IMR-90 (cell line): ENCODE data around the gene TM4SF18. TPM values are rescaled to one million over a fixed set of nuclear protein-coding genes. Genes with fewer than 3 reads are reported as not detected.

ENCODE experiments used
- ATAC-seq: fragments of 200-7000 bp; cut with Tn5 transposase; 2 replicates; pipeline ENCODE4 v1.9.1; 2020; ENCODE audit warnings: low read depth, mild to moderate bottlenecking, moderate library complexity
- BruUV-seq: library from RNA; stranded (reverse); fragments of 400-500 nt; replicated peaks from 2 replicates; lab custom pipeline; 2021; lab: Mats Ljungman, UMichigan
- CTCF ChIA-PET: fragments of 300-600 bp; formaldehyde crosslinking; extraction: SDS; loops from one replicate; lab custom pipeline; 2021; ENCODE audit warnings: antibody characterized with exemption; lab: Yijun Ruan, JAX
- POLR2A ChIA-PET: fragments of 300-600 bp; sonication (Branson Sonifier 250); formaldehyde crosslinking; loops from one replicate; lab custom pipeline; 2022; ENCODE audit warnings: antibody characterized with exemption; ENCODE audit not compliant: unreplicated experiment; lab: Charles Lee
- DNase-seq: peaks from one replicate; pipeline ENCODE4 v3.0.0; 2013
- H2AFZ ChIP-seq: replicated peaks from 2 replicates; pipeline ENCODE3; 2013; ENCODE audit warnings: low read length, mild to moderate bottlenecking; ENCODE audit not compliant: poor library complexity
- H2AK5ac ChIP-seq: 2 replicates; pipeline ENCODE4 v1.6.1; 2013; ENCODE audit warnings: low read depth, low read length, inconsistent platforms
- H2AK9ac ChIP-seq: replicated peaks from 2 replicates; pipeline ENCODE3; 2013; ENCODE audit warnings: mild to moderate bottlenecking, low read depth, low read length, moderate library complexity; ENCODE audit not compliant: poor library complexity
- H2BK120ac ChIP-seq: 2 replicates; pipeline ENCODE4 v1.6.1; 2013; ENCODE audit warnings: low read depth, low read length, inconsistent platforms
- H2BK15ac ChIP-seq: 3 replicates; pipeline ENCODE4 v1.6.1; 2013; ENCODE audit warnings: low read depth, low read length, inconsistent platforms
- H2BK20ac ChIP-seq: 2 replicates; pipeline ENCODE4 v1.6.1; 2013; ENCODE audit warnings: low read depth, mild to moderate bottlenecking, inconsistent platforms, low read length, moderate library complexity
- H2BK5ac ChIP-seq: 2 replicates; pipeline ENCODE4 v1.6.1; 2013; ENCODE audit warnings: mild to moderate bottlenecking, low read depth, low read length, inconsistent platforms; ENCODE audit not compliant: poor library complexity, severe bottlenecking
- H3K14ac ChIP-seq: replicated peaks from 2 replicates; pipeline ENCODE4 v1.6.1; 2013; ENCODE audit warnings: low read depth, low read length, inconsistent platforms
- H3K18ac ChIP-seq: 2 replicates; pipeline ENCODE4 v1.6.1; 2013; ENCODE audit warnings: low read depth, low read length, control low read depth
- H3K23ac ChIP-seq: 2 replicates; pipeline ENCODE4 v1.6.1; 2013; ENCODE audit warnings: low read depth, low read length, inconsistent platforms
- H3K27ac ChIP-seq: 2 replicates; pipeline ENCODE4 v1.5.1; 2013; ENCODE audit warnings: mild to moderate bottlenecking, control low read depth, low read length; ENCODE audit not compliant: insufficient read depth
- H3K27me3 ChIP-seq: 2 replicates; pipeline ENCODE4 v1.6.1; 2013; ENCODE audit warnings: low read length; ENCODE audit not compliant: control insufficient read depth, insufficient read depth
- H3K36me3 ChIP-seq: 2 replicates; pipeline ENCODE4 v1.6.1; 2013; ENCODE audit warnings: low read length, mixed read lengths; ENCODE audit not compliant: control insufficient read depth, insufficient read depth
- H3K4ac ChIP-seq: 2 replicates; pipeline ENCODE4 v1.6.1; 2013; ENCODE audit warnings: low read depth, low read length, inconsistent platforms
- H3K4me1 ChIP-seq: 2 replicates; pipeline ENCODE4 v1.6.1; 2013; ENCODE audit warnings: low read length, mixed read lengths; ENCODE audit not compliant: control insufficient read depth, insufficient read depth
- H3K4me2 ChIP-seq: 2 replicates; pipeline ENCODE4 v1.6.1; 2013; ENCODE audit warnings: low read depth, mild to moderate bottlenecking, control low read depth, low read length, moderate library complexity
- H3K4me3 ChIP-seq: 2 replicates; pipeline ENCODE4 v1.5.1; 2013; ENCODE audit warnings: low read depth, mild to moderate bottlenecking, control low read depth, low read length, moderate library complexity; ENCODE audit not compliant: insufficient read depth
- H3K56ac ChIP-seq: 2 replicates; pipeline ENCODE4 v1.6.1; 2013; ENCODE audit warnings: low read length, inconsistent platforms; ENCODE audit not compliant: insufficient read depth; ENCODE audit errors: extremely low read depth
- H3K79me1 ChIP-seq, 2 experiments: 2 replicates each; pipeline ENCODE4 v1.6.1; 2013; ENCODE audit warnings: low read length in 2 of 2, inconsistent platforms in 1 of 2, low read depth in 1 of 2
- H3K9ac ChIP-seq: 2 replicates; pipeline ENCODE4 v1.6.1; 2013; ENCODE audit warnings: low read depth, low read length, control low read depth
- H3K9me1 ChIP-seq: 2 replicates; pipeline ENCODE4 v1.6.1; 2013; ENCODE audit warnings: low read length, inconsistent platforms; ENCODE audit not compliant: insufficient read depth
- H3K9me3 ChIP-seq: 2 replicates; pipeline ENCODE4 v1.6.1; 2013; ENCODE audit warnings: low read length; ENCODE audit not compliant: control insufficient read depth, insufficient read depth
- H4K20me1 ChIP-seq: 2 replicates; pipeline ENCODE4 v1.6.1; 2013; ENCODE audit warnings: low read length, inconsistent platforms; ENCODE audit not compliant: insufficient read depth
- H4K5ac ChIP-seq: 2 replicates; pipeline ENCODE4 v1.6.1; 2013; ENCODE audit warnings: mild to moderate bottlenecking, low read depth, low read length, control low read depth
- H4K8ac ChIP-seq, 2 experiments: 2 replicates each; pipeline ENCODE4 v1.6.1; 2013; ENCODE audit warnings: low read depth in 2 of 2, low read length in 2 of 2, control low read depth in 1 of 2, inconsistent platforms in 1 of 2
- H4K91ac ChIP-seq: 2 replicates; pipeline ENCODE4 v1.6.1; 2013; ENCODE audit warnings: low read depth, low read length, inconsistent platforms; ENCODE audit not compliant: insufficient read depth
- BHLHE40 ChIP-seq: fragments of 150-350 bp; IDR thresholded peaks from 2 replicates; pipeline ENCODE4 v1.6.1; 2016; ENCODE audit warnings: mild to moderate bottlenecking, low read depth, low read length
- CTCF ChIP-seq: conservative IDR thresholded peaks from 2 replicates; pipeline ENCODE4 v1.5.1; 2012; ENCODE audit warnings: mild to moderate bottlenecking, low read depth, low read length, improper control_type of control experiment
- MAZ ChIP-seq: IDR thresholded peaks from 2 replicates; pipeline ENCODE4 v1.6.1; 2012; ENCODE audit warnings: low read depth, mild to moderate bottlenecking, low read length, improper control_type of control experiment, moderate library complexity, borderline replicate concordance
- RFX5 ChIP-seq: IDR thresholded peaks from 2 replicates; pipeline ENCODE4 v1.8.0; 2012; ENCODE audit warnings: low read depth, mild to moderate bottlenecking, low read length, moderate library complexity
- SMC3 ChIP-seq: fragments of 150-350 bp; IDR thresholded peaks from 2 replicates; pipeline ENCODE4 v1.6.1; 2016; ENCODE audit warnings: low read depth, mild to moderate bottlenecking, antibody characterized with exemption, low read length, moderate library complexity
- USF2 ChIP-seq: fragments of 150-350 bp; IDR thresholded peaks from 2 replicates; pipeline ENCODE4 v1.6.1; 2017; ENCODE audit warnings: mild to moderate bottlenecking, antibody characterized with exemption, low read length, low read depth
- WGBS, 2 experiments: methylation state at CpG; one replicate each; pipeline versions ENCODE4 v1.1.5 to v1.1.7; 2013; ENCODE audit warnings: missing lambda C conversion rate in 2 of 2; ENCODE audit not compliant: insufficient read length in 1 of 2; ENCODE audit errors: extremely low coverage in 2 of 2; 5-methylcytosine and 5-hydroxymethylcytosine counted together
- dilution Hi-C: fragments of 300-500 bp; cut with HindIII; formaldehyde crosslinking; loops from one replicate; pipeline ENCODE4 v1.14.3; 2018; ENCODE audit warnings: low sequenced_read_pairs; ENCODE audit not compliant: unreplicated experiment
- in situ Hi-C: fragments of 300-500 bp; cut with MboI; formaldehyde crosslinking; loops from 3 replicates; pipeline ENCODE4 v1.14.3; 2019; ENCODE audit warnings: low sequenced_read_pairs, inconsistent platforms, mixed read lengths
- intact Hi-C: fragments of 100-400 bp; cut with micrococcal nuclease; formaldehyde crosslinking; loops from 2 replicates; pipeline ENCODE4 v1.10.0; 2022
- polyA plus RNA-seq, 3 experiments: library from polyadenylated mRNA; depleted of rRNA; stranded (reverse); fragments of >200 nt; gene quantifications; 2 replicates each; pipeline ENCODE4 v1.2.3, GENCODE V29; 2012; ENCODE audit warnings: low replicate concordance in 1 of 3
- total RNA-seq: library from RNA; depleted of rRNA; stranded (reverse); fragments of >200 nt; gene quantifications from 2 replicates; pipeline ENCODE4 v1.2.3, GENCODE V29; 2012

Gene TM4SF18
- total and polyA plus RNA-seq, 2 of the 4 experiments (the other 2 are of a cell fraction), result under 0.01 TPM; not detected in 1

GRCh38 chr3:149283401-149283800, 50.0 kb downstream of the TM4SF18 start:
- Histone ChIP-seq H3K23ac (no peak overlapping the region), H3K9ac (no peak overlapping the region), H3K27ac (no peak overlapping the region), H2BK5ac (no peak overlapping the region), H3K4me3 (no peak overlapping the region), H3K18ac (no peak overlapping the region), H3K9me3 (no peaks in the 10 kb centered on the region), H3K56ac (no peak overlapping the region), H4K8ac (no peak overlapping the region), H2BK20ac (no peak overlapping the region), H2BK120ac (no peak overlapping the region), H2BK15ac (no peak overlapping the region), H2AK9ac (no peak overlapping the region), H3K4ac (no peak overlapping the region), H3K36me3 (no peaks in the 10 kb centered on the region), H3K79me1 (no peaks in the 10 kb centered on the region), H3K27me3 (no peaks in the 10 kb centered on the region), H2AK5ac (no peak overlapping the region), H3K4me1 (peaks cover 2% of the 10 kb centered on the region; the same call in 1 of the 2 replicates), H4K20me1 (no peaks in the 10 kb centered on the region), H4K91ac (no peak overlapping the region), H3K9me1 (no peaks in the 10 kb centered on the region), H3K14ac (no peak overlapping the region), H3K4me2 (no peak overlapping the region), H4K5ac (no peak overlapping the region), H2AFZ (no peak overlapping the region)
- no TSS peak for BruUV-seq
- intact Hi-C loops (no loop called here), in situ Hi-C loops (no loop called here), dilution Hi-C loops (no loop called here)
- ATAC-seq, result no peak
- POLR2A ChIA-PET, result no interaction called here
- TF ChIP-seq CTCF (no peak), MAZ (no peak), SMC3 (no peak), USF2 (no peak), RFX5 (no peak), BHLHE40 (no peak)
- CTCF ChIA-PET, result no interaction called here
- no peak for DNase-seq
- WGBS, 2 experiments, result 100% methylated on average over 1 of the region's 5 CpGs; no CpG with 5 or more reads in 1 of the 2 experiments
